Smooth muscle cell (in vitro differentiated cells): ENCODE measurements around the gene SPTBN1. TPM values are rescaled to one million over a fixed set of nuclear protein-coding genes. Genes with fewer than 3 reads are reported as not detected.

Experiments used
- DNase-seq: peaks from one replicate; lab custom pipeline; 2025; ENCODE audit not compliant: unreplicated experiment; lab: John Stamatoyannopoulos, UW
- H2AFZ ChIP-seq: fragments of 200-600 bp; sonication (generic); 2 replicates; pipeline ENCODE4 v1.6.0; 2016; ENCODE audit warnings: antibody characterized with exemption, low read depth, mild to moderate bottlenecking
- H3F3A ChIP-seq: fragments of 200-600 bp; sonication (generic); 2 replicates; pipeline ENCODE4 v1.6.0; 2017; ENCODE audit warnings: antibody characterized with exemption, low read depth
- H3K27ac ChIP-seq: fragments of 200-600 bp; sonication (generic); 2 replicates; pipeline ENCODE4 v1.5.1; 2016; ENCODE audit warnings: low read depth, mild to moderate bottlenecking
- H3K27me3 ChIP-seq: fragments of 200-600 bp; sonication (generic); 2 replicates; pipeline ENCODE4 v1.6.1; 2016; ENCODE audit warnings: low read depth, mild to moderate bottlenecking
- H3K36me3 ChIP-seq: fragments of 200-600 bp; sonication (generic); 2 replicates; pipeline ENCODE4 v1.5.1; 2016; ENCODE audit warnings: low read depth
- H3K4me1 ChIP-seq: fragments of 200-600 bp; sonication (generic); 2 replicates; pipeline ENCODE4 v1.5.1; 2016; ENCODE audit warnings: low read depth
- H3K4me2 ChIP-seq: fragments of 200-600 bp; sonication (generic); 2 replicates; pipeline ENCODE4 v1.6.0; 2016; ENCODE audit warnings: mild to moderate bottlenecking
- H3K4me3 ChIP-seq: fragments of 200-600 bp; sonication (generic); 2 replicates; pipeline ENCODE4 v1.5.1; 2016; ENCODE audit warnings: mild to moderate bottlenecking
- H3K79me2 ChIP-seq: fragments of 200-600 bp; sonication (generic); 2 replicates; pipeline ENCODE4 v1.6.0; 2016; ENCODE audit warnings: low read depth, mild to moderate bottlenecking
- H3K9ac ChIP-seq: fragments of 200-600 bp; sonication (generic); 2 replicates; pipeline ENCODE4 v1.6.0; 2016; ENCODE audit warnings: low read depth
- H3K9me3 ChIP-seq: fragments of 200-600 bp; sonication (generic); replicated peaks from 2 replicates; pipeline ENCODE4 v1.5.1; 2016; ENCODE audit warnings: low read depth
- H4K20me1 ChIP-seq: fragments of 200-600 bp; sonication (generic); 2 replicates; pipeline ENCODE4 v1.6.0; 2016; ENCODE audit warnings: low read depth
- CTCF ChIP-seq: fragments of 200-600 bp; sonication (generic); IDR thresholded peaks from 2 replicates; pipeline ENCODE4 v1.5.1; 2017; ENCODE audit warnings: borderline replicate concordance, mild to moderate bottlenecking, antibody characterized with exemption; ENCODE audit not compliant: insufficient read depth, poor library complexity, severe bottlenecking
- WGBS: methylation state at CpG from one replicate; pipeline ENCODE4 v1.1.7; 2016; ENCODE audit warnings: low lambda C conversion rate; 5-methylcytosine and 5-hydroxymethylcytosine counted together
- polyA plus RNA-seq: library from polyadenylated mRNA; unstranded; fragments of >200 nt; fragmentation: Nextera tagmentation; extraction: Ambion mirVana; gene quantifications from 2 replicates; pipeline ENCODE4 v1.2.1, GENCODE V29; 2016
- total RNA-seq: library from RNA; depleted of rRNA; stranded (reverse); fragments of >200 nt; gene quantifications from 2 replicates; pipeline ENCODE4 v1.2.3, GENCODE V29; 2014

SPTBN1 gene
- total and polyA plus RNA-seq, 2 experiments from 2014 or later, result 78.7 to 186 TPM

DNA sequence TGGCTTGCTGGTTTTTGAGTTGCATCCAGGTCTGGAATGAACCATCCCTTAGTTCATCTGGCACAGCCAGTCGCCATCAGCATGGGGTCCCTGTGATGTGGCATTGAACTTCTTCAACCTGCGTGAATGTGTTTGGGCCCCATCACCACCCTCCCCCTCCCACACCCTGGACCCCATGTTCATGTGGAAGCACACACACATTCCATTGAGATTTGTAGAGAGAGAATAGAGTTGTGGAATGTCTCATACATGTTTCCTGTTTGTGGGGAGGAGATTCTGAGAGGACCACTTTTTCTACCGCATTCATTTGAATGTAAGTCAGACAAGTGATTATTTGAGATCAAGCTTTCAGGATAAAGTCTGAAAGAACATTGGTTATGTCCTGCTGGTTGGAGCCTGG is 149.7 kb downstream of the SPTBN1 start:
- H3K79me2 ChIP-seq, result peaks cover 99% of the 10 kb centered on the region
- peaks cover 100% of the 10 kb centered on the region for H4K20me1 ChIP-seq
- no peaks in the 10 kb centered on the region for H3K9me3 ChIP-seq
- H3F3A ChIP-seq, result peaks cover 16% of the 10 kb centered on the region
- H3K36me3 ChIP-seq, result no peaks in the 10 kb centered on the region
- 89% methylated on average over 3 of the region's 3 CpGs for WGBS
- no peak for TF ChIP-seq CTCF
- peak overlapping the region; percentile 57 for H3K27ac ChIP-seq
- H2AFZ ChIP-seq, result no peak overlapping the region
- H3K4me1 ChIP-seq, result peaks cover 16% of the 10 kb centered on the region
- H3K4me2 ChIP-seq, result no peak overlapping the region
- no peak overlapping the region for H3K4me3 ChIP-seq
- no peak for DNase-seq
- no peaks in the 10 kb centered on the region for H3K27me3 ChIP-seq
- no peak overlapping the region for H3K9ac ChIP-seq

DNA sequence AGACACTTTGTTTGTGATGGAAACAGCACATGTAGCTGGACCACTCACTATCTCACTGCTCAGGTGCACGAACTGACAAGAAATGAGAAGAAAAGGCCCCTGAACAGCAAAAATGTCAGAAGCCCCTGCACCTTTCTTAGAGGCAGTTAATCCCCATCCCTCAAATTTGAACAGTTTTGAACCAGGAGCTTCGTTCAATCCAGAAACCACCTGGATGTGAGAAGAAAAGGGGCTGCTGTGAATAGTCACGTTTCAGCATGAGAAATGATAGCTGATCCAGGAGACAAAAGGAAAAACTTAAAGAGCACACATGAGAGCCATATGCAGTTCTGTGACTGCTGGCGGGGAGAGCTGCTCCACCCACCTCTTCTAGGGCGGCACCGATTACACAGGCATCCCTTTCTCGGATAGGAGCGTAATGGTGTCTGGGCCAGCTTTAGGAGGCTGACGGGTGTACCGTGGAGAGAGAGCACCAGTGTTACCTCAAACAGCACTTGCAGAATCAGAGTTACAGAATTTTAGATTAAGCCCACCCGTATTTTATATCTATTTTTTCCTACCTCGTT is 150.3 kb downstream of the SPTBN1 start:
- Histone ChIP-seq H3K27me3 (no peaks in the 10 kb centered on the region), H3K9me3 (no peaks in the 10 kb centered on the region), H3K4me2 (no peak overlapping the region), H3K27ac (peak overlapping the region; percentile 41), H3F3A (peaks cover 16% of the 10 kb centered on the region), H3K36me3 (no peaks in the 10 kb centered on the region), H3K4me1 (peaks cover 16% of the 10 kb centered on the region), H3K79me2 (peaks cover 99% of the 10 kb centered on the region), H3K9ac (no peak overlapping the region), H4K20me1 (peaks cover 100% of the 10 kb centered on the region), H3K4me3 (no peak overlapping the region), H2AFZ (no peak overlapping the region)
- TF ChIP-seq CTCF, result no peak
- no peak for DNase-seq
- whole genome bisulfite sequencing, result 90% methylated on average over 12 of the region's 12 CpGs

DNA sequence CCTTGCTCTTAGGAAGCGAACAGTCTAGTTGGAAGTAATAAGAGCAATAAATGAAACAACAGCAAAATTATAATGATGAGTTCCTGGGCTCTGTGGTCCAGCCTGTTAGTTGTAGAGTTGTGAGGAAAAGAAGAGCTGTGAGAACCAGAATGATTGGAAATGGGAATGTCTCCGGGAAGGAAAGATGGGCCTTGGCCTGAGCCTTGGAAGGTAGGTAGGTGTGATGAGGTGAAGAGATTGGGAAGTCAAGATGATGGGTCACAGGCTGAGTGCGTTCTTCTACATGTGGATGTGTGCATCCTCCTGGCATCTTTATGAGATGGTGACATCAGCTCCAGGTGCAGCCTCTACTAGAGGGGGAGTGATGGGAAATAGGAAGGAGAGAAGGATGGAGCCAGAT is 152.1 kb downstream of the SPTBN1 start:
- Histone ChIP-seq H3K4me2 (no peak overlapping the region), H3K27ac (no peak overlapping the region), H3K79me2 (peaks cover 99% of the 10 kb centered on the region), H3K9me3 (no peaks in the 10 kb centered on the region), H4K20me1 (peaks cover 100% of the 10 kb centered on the region), H2AFZ (no peak overlapping the region), H3K4me3 (no peak overlapping the region), H3K9ac (no peak overlapping the region), H3K4me1 (peaks cover 16% of the 10 kb centered on the region), H3K27me3 (no peaks in the 10 kb centered on the region), H3K36me3 (no peaks in the 10 kb centered on the region), H3F3A (peaks cover 6% of the 10 kb centered on the region)
- no peak for TF ChIP-seq CTCF
- no peak for DNase-seq
- 93% methylated on average over 3 of the region's 3 CpGs for WGBS

- Histone ChIP-seq H3K27me3 (no peaks in the 10 kb centered on the region), H3K36me3 (no peaks in the 10 kb centered on the region), H3K4me2 (no peak overlapping the region), H3K9ac (no peak overlapping the region), H4K20me1 (peaks cover 100% of the 10 kb centered on the region), H3F3A (peaks cover 3% of the 10 kb centered on the region), H3K27ac (no peak overlapping the region), H3K9me3 (no peaks in the 10 kb centered on the region), H3K4me1 (peaks cover 15% of the 10 kb centered on the region), H3K4me3 (no peak overlapping the region), H3K79me2 (peaks cover 99% of the 10 kb centered on the region), H2AFZ (no peak overlapping the region)
- no peak for TF ChIP-seq CTCF
- DNase-seq, result no peak
- WGBS, result 99% methylated on average over 5 of the region's 5 CpGs
Observed at GRCh38 chr2:54609241-54609640, 153.1 kb downstream of the SPTBN1 start.
